ACHN (cell line): ENCODE results near the gene TRIM29.

Experiments
- DNase-seq: peaks from one replicate; pipeline ENCODE4 v3.0.0-alpha.2; 2015
- in situ Hi-C: cut with HindIII; loops from 2 replicates; pipeline ENCODE4 v1.10.0; 2017; ENCODE audit warnings: low sequenced_read_pairs, low pct_ligation_motif_present, low pct_unique_long_range_greater_than_20kb

The TRIM29 gene

GRCh38 chr11:120086651-120087050 is 51.3 kb downstream of the TRIM29 start:
- DNase-seq = no peak
- in situ Hi-C loops = no loop called here

DNA sequence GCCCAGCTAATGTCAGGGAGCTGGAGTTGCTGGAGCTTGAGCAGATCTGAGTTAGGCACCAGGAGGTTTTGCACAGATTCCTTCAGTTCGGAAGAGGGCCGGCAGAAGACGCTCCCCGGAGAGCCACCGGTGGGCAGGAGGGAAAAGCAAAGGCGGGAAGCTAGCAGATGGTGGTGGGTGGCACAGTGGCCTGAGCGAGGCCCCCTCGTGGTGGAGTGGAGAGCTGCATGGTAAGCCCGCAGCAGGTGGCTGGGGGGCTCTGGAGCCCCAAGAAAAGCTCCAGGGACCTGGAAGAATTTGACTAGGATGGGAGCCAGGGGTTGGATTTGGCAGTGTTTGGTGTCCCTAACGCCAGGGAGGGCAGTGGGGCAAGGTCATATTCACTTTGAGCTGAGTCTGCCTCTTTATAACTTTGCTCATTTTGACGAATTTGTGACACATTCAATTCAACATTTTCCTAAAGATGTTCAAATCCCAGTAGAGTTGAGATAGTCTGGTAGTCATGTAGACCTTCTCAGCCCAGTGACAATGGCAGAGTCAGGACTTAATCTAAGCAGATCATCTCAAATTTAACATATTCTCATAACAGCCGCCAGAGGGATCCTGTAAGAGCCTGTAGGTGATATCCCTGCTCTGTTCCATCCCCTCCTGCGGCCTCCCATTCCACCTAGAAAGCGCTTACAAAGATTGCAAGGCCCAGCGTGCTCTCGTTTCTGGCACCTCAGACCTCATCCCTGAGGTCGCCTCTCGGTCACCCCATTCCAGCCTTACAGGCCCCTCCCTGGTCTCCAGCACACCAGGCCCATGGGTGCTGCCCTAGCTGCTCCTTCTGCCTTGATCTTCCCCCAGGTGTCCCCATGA is 57.9 kb downstream of the TRIM29 start:
- no peak for DNase-seq

GRCh38 chr11:120078397-120078796 is 59.5 kb downstream of the TRIM29 start:
- in situ Hi-C loops = no loop called here

More for the DNA sequence above, 57.9 kb downstream of the TRIM29 start:
- in situ Hi-C loops = no loop called here

GRCh38 chr11:120074076-120074475 is 63.8 kb downstream of the TRIM29 start:
- in situ Hi-C loops = no loop called here
- no peak for DNase-seq

More at GRCh38 chr11:120078397-120078796, 59.5 kb downstream of the TRIM29 start:
- no peak for DNase-seq

GRCh38 chr11:120073196-120073595 is 64.7 kb downstream of the TRIM29 start:
- in situ Hi-C loops = no loop called here

GRCh38 chr11:120068114-120068573 is 69.8 kb downstream of the TRIM29 start:
- in situ Hi-C loops = no loop called here

More at GRCh38 chr11:120073196-120073595, 64.7 kb downstream of the TRIM29 start:
- no peak for DNase-seq

GRCh38 chr11:120067438-120068113 is 70.3 kb downstream of the TRIM29 start:
- DNase-seq = no peak
- in situ Hi-C loops = no loop called here

More at GRCh38 chr11:120068114-120068573, 69.8 kb downstream of the TRIM29 start:
- DNase-seq = no peak

DNA sequence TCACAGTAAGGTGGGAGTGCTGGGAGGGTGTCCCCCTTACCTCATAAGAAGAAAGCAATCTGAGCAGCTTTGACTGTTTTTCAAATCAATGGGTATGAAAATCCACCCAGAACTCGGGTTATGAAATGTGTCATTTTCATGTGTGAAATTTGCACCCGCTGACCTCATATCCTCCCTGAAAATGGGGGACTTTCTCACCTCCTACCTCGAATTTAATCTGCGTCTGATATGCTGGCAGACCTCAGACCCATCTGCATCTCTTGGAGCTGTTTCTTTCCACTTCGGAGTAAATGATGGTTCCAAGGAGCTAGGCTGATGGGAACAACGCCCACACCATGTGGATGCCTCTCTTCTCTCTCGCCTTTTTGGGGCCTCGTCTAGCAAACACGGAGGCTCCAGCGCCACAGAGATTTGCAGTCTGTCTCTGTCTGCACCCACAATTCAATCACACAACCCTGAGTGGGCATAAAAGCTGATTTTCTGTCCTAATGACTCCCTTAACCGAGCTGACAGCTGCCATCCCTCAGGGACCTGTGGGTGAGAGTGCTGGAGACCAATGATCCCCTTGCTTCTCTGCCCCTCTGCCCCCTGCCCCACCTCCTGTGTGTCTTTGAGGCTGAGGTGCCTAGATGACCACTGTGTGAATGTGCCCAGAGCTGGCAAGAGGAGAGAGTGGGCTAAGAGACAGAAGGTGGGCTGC is 71.0 kb downstream of the TRIM29 start:
- in situ Hi-C loops = no loop called here
- no peak for DNase-seq

DNA sequence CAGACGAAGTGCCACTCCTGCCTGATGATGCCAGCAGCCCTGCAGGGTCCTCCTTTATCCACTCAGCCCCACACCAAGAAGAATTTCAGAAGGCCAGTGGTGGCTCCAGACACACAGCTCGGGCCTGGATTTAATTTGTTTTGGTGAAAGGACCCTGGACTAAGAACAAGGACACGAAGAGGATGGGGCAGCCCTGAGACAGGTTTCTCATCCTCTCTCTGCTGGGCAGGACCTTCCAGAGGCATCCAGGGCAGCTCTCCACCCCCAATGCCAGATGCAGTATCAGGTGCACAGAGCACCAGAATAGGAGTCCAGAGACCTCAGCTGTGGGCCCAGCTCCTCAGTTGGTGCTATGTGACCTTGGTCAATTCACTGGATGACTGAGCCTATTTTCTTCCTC is 72.0 kb downstream of the TRIM29 start:
- in situ Hi-C loops = no loop called here
- no peak for DNase-seq

DNA sequence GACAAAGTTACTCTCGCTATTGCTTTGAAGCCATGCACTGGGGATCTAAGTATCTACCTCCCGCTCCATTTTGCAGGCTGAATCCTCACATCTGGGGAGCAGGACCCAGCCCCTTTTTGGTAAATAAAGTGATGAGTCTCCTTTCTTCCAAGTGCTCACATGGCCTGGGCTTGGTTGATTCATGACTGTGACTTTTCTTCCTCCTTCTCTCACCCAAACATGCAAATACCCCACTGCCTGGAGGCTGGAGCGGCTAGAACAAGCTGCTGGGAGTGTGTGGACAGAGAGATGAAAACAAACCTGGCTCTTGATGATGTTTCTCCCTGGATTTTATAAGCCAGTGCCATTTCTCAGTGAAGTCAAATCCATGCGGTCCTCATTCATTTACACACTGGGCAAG is 72.7 kb downstream of the TRIM29 start:
- in situ Hi-C loops = no loop called here

GRCh38 chr11:120064341-120064740 is 73.6 kb downstream of the TRIM29 start:
- in situ Hi-C loops = no loop called here
- DNase-seq = no peak

More for the DNA sequence above, 72.7 kb downstream of the TRIM29 start:
- no peak for DNase-seq

GRCh38 chr11:120063686-120064340 is 74.1 kb downstream of the TRIM29 start:
- DNase-seq = no peak
- in situ Hi-C loops = no loop called here

DNA sequence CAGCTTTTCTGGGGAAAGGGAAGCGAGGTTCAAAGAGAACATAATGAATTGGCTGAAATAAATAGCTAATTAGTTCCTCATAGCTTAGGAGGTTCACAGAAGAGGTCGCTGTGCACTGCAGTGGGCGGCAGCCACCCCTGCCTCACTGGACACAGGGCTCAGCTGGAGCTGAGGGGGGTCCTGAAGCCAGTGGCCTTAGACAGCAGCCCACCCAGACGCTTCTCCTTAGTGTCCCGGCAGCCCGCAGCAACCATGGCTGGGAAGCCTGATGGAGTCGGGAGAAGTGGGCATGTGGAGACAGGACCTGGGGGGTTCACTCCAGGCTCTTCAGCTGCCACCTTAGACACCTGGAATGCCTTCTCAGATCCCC is 75.4 kb downstream of the TRIM29 start:
- in situ Hi-C loops = no loop called here
- DNase-seq = no peak

DNA sequence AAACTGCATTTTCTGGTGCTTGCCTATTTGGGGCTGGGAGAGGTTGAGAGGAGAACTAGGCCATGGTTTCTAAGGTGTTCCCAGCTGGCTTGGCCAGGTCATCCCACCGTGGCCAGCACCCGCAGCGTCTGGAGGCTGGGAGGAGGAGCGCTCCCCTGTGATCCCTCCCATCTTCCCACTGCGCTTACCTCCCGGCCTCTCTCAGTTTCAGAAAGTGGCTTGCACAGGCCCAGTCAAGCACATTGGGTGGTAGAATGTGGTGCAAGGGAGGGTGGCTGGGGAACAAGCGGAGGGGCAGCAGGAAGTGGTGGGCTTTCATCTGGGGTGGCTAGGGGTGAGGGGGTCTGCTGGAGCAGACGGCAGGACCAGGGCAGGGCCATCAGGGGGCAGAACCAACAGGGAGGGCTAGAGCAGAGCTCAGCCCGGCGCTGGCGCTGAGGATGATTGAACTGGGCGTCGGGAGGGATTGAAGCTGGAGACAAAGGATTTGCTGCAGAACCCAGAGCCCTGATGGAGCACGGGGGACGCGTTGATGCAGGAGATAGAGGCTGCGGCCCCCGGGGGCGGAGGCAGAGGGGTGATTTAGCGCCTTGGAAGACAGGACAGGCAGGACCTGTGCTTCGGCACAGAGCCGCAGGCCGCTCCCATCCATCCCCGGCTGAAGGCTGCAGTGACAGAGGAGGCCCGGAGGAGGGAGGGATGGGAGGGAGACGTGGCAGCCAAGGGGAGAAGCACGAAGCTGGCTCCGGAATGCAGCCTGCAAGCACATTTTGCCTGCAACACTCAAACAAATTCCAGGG is 76.0 kb downstream of the TRIM29 start:
- DNase-seq = no peak
- in situ Hi-C loops = no loop called here
